Hepatocyte (in vitro differentiated cells): ENCODE data around the gene REELD1.

ENCODE experiments used
- CTCF ChIP-seq: fragments of 200-600 bp; sonication (generic); IDR thresholded peaks from 2 replicates; pipeline ENCODE4 v1.5.1; 2016; ENCODE audit warnings: antibody characterized with exemption, mild to moderate bottlenecking; ENCODE audit not compliant: poor library complexity
- EZH2 ChIP-seq: fragments of 200-600 bp; sonication (generic); IDR thresholded peaks from 2 replicates; pipeline ENCODE4 v1.6.1; 2016; ENCODE audit warnings: antibody characterized with exemption, mild to moderate bottlenecking, borderline replicate concordance
- EZH2phosphoT487 ChIP-seq: fragments of 200-600 bp; sonication (generic); IDR thresholded peaks from one replicate; pipeline ENCODE4 v1.6.1; 2018; ENCODE audit warnings: antibody characterized with exemption, mild to moderate bottlenecking, low read depth, moderate library complexity; ENCODE audit not compliant: unreplicated experiment, severe bottlenecking

DNA sequence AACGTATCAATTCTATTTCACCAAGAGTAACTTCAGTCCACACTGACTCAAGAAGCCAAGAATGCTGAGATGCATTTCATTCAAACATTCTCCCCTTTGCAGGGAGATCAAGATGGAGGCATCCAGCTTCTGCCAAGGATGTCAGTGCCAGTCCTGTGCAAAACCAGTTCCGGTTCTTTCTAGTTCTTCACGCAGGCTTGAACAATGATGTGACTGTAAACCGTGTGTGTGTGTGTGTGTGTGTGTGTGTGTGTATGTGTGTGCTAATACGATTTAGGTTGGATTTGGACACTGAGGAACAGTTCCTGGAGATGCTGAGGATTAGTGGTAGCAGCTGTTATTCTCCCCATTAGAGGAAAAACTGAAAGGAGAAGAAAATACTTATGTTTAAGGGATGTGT lies at the start of gene REELD1:
- TF ChIP-seq CTCF = no peak
- TF ChIP-seq EZH2 = no peak
- TF ChIP-seq EZH2phosphoT487 = no peak
